COLO668 (cell line): ENCODE data around the gene CDK12.
A peak's percentile ranks its signal among the peaks of the same experiment; 100 is the strongest.
"Not testable (repeated sequence)": the region's sequence is repeated elsewhere in the genome, so short reads cannot be mapped to it uniquely, and the experiment has no call there.

Source experiments
- DNase-seq: peaks from one replicate; lab custom pipeline; 2025; ENCODE audit not compliant: unreplicated experiment; lab: John Stamatoyannopoulos, UW

The CDK12 gene

GRCh38 chr17:39461113-39461925 is at the start of gene CDK12:
Gene CDK12 (plus strand): TSS chr17:39461486. CDS start chr17:39462072, 586 bp downstream.
- peak; percentile 92 for DNase-seq

DNA sequence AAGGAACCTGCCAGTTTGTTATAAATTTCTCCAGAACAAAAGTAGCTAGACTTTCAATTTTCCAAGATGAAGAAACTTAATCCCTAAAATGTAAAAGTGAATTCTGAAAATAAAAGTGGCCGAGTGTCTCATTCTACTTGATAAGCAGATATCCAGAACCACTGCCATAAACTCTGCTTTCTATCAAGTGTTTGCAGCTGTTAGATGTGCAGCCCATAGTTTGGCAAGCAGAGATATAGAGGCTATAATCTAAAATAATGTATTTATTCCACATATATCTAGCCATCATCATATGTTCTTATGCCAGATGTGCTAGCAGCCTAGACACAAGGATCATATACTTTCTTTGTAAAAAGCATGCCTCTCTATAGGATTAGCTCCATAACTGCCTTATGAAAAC is 45.1 kb upstream of the CDK12 start:
- no peak for DNase-seq

- DNase-seq = no peak
These were observed 31.7 kb upstream of the CDK12 start for GRCh38 chr17:39429600-39429999.

GRCh38 chr17:39439868-39440267 is 21.4 kb upstream of the CDK12 start:
- DNase-seq = not testable (repeated sequence)

DNA sequence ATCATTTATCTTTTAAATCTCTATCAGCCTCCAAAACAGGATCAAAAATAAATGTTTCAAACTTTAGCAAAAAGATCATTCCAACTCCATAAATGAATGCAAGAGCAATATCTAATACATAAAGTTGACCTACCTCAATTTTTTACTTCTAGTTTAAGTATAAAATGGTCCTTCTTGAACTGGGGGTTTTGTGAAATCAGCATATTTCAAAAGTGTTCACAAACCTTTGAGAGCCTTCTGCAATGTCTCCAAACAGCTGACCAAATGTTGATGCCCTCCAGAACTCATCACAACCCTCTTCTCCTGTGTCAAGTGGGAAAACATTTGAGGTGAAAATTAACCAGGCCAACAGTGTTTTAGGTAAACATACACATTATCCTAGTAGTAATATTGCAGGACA is 18.0 kb upstream of the CDK12 start:
- DNase-seq = no peak

DNA sequence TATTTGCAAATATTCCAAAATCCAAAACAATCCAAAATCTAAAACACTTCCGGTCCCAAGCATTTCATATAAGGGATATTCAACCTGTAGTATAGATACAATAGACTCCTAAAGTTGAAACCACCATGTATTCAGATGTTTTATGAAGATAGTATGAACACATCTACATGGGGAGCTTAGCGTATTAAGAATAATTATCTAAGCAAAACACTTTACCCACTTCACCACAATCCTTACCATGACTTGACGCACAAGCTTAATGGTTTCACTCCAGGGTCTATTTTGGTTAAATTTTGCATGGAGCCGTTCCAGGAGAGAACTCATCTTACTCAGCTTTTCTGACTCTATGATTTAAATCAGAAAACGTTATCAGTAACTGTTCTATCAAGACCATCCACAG is 13.7 kb upstream of the CDK12 start:
- no peak for DNase-seq

DNA sequence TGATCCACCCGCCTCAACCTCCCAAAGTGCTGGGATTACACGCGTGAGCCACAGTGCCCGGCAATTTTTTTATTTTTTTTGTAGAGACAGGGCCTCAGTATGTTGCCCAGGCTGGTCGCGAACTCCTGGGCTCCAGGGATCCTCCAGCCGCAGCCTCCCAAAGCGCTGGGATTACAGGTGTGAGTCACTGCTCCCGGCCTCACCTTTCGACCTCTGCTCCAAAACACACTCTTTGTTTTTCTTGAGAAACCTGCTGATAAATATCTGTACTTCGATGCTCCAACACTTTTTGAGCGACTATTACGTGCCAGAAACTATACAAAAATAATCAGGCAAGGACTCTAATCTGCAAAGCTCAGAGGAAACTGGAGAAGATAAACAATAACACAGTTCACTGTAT is 11.2 kb upstream of the CDK12 start:
- no peak for DNase-seq

DNA sequence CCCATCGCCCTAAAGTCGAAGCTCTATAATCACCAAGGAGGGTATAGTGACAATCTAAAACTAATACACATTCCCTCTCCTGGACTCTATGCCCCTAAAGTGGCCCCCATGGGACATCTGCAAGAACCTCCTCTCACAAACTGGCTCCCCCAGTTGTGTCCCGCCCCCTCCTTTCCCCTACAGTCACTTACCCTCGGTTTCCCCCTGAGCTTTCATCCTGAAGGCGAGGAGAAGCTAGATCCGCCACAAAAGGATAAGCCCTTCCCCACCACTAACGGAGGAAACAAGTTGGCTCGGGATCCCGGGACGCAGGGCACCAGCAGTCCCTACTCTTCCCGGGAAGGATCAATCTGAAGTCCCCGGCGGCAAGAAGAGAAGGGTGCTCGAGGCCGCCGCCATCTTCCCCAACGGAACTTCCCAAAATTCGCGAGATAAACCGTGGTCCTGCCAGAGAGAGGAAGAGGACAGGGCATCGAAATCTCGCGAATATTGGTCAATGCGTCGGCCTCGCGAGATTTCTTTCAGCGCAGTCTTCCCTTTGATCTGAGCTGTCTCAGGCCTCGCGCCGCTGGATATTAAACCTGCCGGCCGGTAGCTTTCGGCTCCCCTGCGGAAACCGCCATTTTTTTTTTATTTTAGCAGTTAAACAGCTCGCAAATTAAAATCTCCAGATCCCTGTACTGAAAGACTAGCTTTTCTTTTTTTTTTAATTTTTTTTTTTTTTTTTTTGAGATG is 10.3 kb upstream of the CDK12 start, which contains the start of gene MED1:
MED1 (minus strand) TSS at position 417 of the 735 bp plus-strand sequence; CDS start at position 216, 201 bp downstream.
- DNase-seq = peak; percentile 93

- no peak for DNase-seq
These were observed 5.4 kb upstream of the CDK12 start for GRCh38 chr17:39455919-39456318.

DNA sequence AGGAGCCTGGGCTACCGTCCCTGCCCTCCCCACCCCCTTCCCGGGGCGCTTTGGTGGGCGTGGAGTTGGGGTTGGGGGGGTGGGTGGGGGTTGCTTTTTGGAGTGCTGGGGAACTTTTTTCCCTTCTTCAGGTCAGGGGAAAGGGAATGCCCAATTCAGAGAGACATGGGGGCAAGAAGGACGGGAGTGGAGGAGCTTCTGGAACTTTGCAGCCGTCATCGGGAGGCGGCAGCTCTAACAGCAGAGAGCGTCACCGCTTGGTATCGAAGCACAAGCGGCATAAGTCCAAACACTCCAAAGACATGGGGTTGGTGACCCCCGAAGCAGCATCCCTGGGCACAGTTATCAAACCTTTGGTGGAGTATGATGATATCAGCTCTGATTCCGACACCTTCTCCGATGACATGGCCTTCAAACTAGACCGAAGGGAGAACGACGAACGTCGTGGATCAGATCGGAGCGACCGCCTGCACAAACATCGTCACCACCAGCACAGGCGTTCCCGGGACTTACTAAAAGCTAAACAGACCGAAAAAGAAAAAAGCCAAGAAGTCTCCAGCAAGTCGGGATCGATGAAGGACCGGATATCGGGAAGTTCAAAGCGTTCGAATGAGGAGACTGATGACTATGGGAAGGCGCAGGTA is 762 bp downstream of the CDK12 start:
- DNase-seq = peak; percentile 9

- peak; percentile 0 for DNase-seq
These were observed 1.5 kb downstream of the CDK12 start for GRCh38 chr17:39462631-39463375.

GRCh38 chr17:39464639-39465181 is 3.4 kb downstream of the CDK12 start:
- not testable (repeated sequence) for DNase-seq

DNA sequence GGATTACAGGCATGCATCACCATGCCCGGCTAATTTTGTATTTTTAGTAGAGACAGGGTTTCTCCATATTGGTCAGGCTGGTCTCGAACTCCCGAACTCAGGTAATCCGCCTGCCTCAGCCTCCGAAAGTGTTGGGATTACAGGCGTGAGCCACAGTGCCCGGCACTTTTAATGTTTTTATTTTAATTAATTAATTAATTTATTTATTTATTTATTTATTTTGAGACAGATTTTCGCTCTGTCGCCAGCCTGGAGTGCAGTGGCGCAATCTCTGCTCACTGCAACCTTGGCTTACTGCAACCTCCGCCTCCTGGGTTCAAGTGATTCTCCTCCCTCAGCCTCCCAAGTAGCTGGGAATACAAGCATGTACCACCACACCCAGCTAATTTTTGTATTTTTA is 7.3 kb downstream of the CDK12 start:
- DNase-seq = not testable (repeated sequence)

- DNase-seq = no peak
These were observed 12.0 kb downstream of the CDK12 start for GRCh38 chr17:39473310-39473709.

DNA sequence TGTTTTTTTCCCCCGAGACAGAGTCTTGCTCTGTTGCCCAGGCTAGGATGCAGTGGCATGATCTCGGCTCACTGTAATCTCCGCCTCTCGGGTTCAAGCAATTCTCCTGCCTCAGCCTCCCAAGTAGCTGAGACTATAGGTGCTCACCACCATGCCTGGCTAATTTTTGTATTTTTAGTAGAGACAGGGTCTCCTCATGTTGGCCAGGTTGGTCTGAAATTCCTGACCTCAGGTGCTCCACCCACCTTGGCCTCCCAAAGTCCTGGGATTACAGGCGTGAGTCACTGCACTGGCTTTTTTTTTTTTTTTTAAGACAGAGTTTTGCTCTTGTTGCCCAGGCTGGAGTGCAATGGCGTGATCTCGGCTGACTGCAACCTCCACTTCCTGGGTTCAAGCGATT is 18.3 kb downstream of the CDK12 start:
- DNase-seq = not testable (repeated sequence)

DNA sequence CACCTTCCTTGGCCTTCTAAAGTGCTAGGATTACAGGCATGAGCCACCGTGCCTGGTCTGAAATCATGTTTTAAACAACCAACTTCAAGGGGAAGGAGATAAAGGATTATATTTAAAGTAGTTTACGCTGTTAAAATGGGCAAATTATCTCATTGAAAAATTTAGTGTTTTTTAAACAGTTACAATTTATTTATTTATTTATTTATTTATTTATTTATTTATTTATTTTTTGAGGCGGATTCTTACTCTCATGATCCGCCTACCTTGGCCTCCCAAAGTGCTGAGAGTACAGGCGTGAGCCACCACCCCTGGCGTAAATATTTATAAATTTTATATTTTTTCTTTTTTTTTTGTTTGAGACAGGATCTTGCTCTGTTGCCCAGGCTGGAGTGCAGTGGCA is 22.2 kb downstream of the CDK12 start:
- no peak for DNase-seq

- DNase-seq = no peak
These were observed 22.9 kb downstream of the CDK12 start for GRCh38 chr17:39484178-39484577.

GRCh38 chr17:39485555-39485954 is 24.3 kb downstream of the CDK12 start:
- DNase-seq = no peak

- no peak for DNase-seq
These were observed 25.0 kb downstream of the CDK12 start for GRCh38 chr17:39486242-39486641.

DNA sequence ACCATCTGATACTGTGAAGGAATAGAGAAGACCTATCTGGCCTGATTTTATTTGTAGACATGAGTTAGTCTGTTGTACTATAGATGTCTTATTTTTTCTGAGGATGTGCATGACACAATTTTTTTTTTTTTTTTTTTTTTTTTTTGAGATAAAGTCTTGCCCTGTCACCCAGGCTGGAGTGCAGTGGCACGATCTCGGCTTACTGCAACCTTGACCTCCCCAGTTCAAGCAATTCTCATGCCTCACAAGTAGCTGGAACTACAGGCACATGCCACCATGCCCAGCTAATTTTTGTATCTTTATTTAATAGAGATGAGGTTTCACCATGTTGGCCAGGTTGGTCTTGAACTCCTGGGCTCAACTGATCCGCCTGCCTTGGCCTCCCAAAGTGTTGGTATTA is 26.2 kb downstream of the CDK12 start:
- not testable (repeated sequence) for DNase-seq

DNA sequence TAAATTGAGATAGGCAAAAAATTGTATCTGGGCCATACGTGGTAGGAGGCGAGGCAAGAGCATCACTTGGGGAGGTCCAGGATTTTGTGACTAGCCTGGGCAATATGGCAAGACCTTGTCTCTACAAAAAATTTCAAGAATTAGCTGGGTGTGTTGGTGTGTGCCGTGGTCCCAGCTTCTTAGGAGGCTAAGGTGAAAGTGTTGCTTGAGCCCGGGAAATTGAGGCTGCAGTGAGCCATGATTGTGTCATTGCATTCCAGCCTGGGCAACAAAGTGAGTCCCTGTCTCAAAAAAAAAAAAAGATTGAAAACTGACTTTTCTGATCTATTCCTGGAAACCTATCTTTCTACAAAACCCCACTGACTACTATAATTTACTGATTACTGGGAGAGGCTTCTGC is 26.7 kb downstream of the CDK12 start:
- no peak for DNase-seq
